IPS-NIHi7 (cell line): ENCODE results near the gene GLB1L3.
A peak's percentile ranks its signal among the peaks of the same experiment; 100 is the strongest.
"Not testable (repeated sequence)": the region's sequence is repeated elsewhere in the genome, so short reads cannot be mapped to it uniquely, and the experiment has no call there.

Experiments
- DNase-seq: peaks from one replicate; pipeline ENCODE4 v3.0.0; 2012; ENCODE audit warnings: mixed read lengths; ENCODE audit errors: extremely low spot score

The GLB1L3 gene

GRCh38 chr11:134275188-134275533 lies 1.0 kb upstream of the GLB1L3 start:
- no peak for DNase-seq

- DNase-seq: peak; percentile 66
These were observed 410 bp downstream of the GLB1L3 start for GRCh38 chr11:134276396-134277182.

- no peak for DNase-seq
These were observed 1.2 kb downstream of the GLB1L3 start for GRCh38 chr11:134277183-134278001.

GRCh38 chr11:134278356-134278755 lies 2.2 kb downstream of the GLB1L3 start:
- DNase-seq: no peak

GRCh38 chr11:134281635-134282034 lies 5.5 kb downstream of the GLB1L3 start:
- not testable (repeated sequence) for DNase-seq

- DNase-seq: no peak
These were observed 6.2 kb downstream of the GLB1L3 start for GRCh38 chr11:134282121-134283045.

- DNase-seq: no peak
These were observed 7.5 kb downstream of the GLB1L3 start for GRCh38 chr11:134283461-134284230.

- DNase-seq: not testable (repeated sequence)
These were observed 8.2 kb downstream of the GLB1L3 start for GRCh38 chr11:134284349-134284748.

- DNase-seq: no peak
These were observed 11.4 kb downstream of the GLB1L3 start for GRCh38 chr11:134287561-134287960.

GRCh38 chr11:134288486-134288885 lies 12.3 kb downstream of the GLB1L3 start:
- DNase-seq: no peak

GRCh38 chr11:134289167-134289566 lies 13.0 kb downstream of the GLB1L3 start:
- no peak for DNase-seq

- no peak for DNase-seq
These were observed 13.6 kb downstream of the GLB1L3 start for GRCh38 chr11:134289789-134290188.

- no peak for DNase-seq
These were observed 14.5 kb downstream of the GLB1L3 start for GRCh38 chr11:134290646-134291045.

GRCh38 chr11:134291196-134291595 lies 15.0 kb downstream of the GLB1L3 start:
- DNase-seq: no peak

GRCh38 chr11:134292661-134293060 lies 16.5 kb downstream of the GLB1L3 start:
- DNase-seq: no peak

GRCh38 chr11:134293119-134294113 lies 17.2 kb downstream of the GLB1L3 start:
- DNase-seq: no peak

GRCh38 chr11:134294664-134295063 lies 18.5 kb downstream of the GLB1L3 start:
- no peak for DNase-seq

GRCh38 chr11:134312223-134312622 lies 36.0 kb downstream of the GLB1L3 start:
- no peak for DNase-seq

GRCh38 chr11:134312807-134313206 lies 36.6 kb downstream of the GLB1L3 start:
- no peak for DNase-seq

- no peak for DNase-seq
These were observed 37.2 kb downstream of the GLB1L3 start for GRCh38 chr11:134313379-134313778.
